ENCODE measurements around the gene CHIA.

GRCh38 chr1:111369645-111370044 lies 79.0 kb downstream of the CHIA start:
- TF ChIP-seq, protein P1, sequence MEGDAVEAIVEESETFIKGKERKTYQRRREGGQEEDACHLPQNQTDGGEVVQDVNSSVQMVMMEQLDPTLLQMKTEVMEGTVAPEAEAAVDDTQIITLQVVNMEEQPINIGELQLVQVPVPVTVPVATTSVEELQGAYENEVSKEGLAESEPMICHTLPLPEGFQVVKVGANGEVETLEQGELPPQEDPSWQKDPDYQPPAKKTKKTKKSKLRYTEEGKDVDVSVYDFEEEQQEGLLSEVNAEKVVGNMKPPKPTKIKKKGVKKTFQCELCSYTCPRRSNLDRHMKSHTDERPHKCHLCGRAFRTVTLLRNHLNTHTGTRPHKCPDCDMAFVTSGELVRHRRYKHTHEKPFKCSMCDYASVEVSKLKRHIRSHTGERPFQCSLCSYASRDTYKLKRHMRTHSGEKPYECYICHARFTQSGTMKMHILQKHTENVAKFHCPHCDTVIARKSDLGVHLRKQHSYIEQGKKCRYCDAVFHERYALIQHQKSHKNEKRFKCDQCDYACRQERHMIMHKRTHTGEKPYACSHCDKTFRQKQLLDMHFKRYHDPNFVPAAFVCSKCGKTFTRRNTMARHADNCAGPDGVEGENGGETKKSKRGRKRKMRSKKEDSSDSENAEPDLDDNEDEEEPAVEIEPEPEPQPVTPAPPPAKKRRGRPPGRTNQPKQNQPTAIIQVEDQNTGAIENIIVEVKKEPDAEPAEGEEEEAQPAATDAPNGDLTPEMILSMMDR (IDR thresholded peaks at IDR 0.05; ENCODE audit: poor library complexity), result no peak
- TF ChIP-seq EZH2phosphoT487 (IDR thresholded peaks at IDR 0.05; ENCODE audit: low read depth, severe bottlenecking, unreplicated experiment), result no peak
- no peak for TF ChIP-seq EZH2 (IDR thresholded peaks at IDR 0.05; ENCODE audit: borderline replicate concordance)

All from hepatocyte (in vitro differentiated cells).